Measurements from ENCODE around the gene GUSB. TPM values are rescaled to one million over a fixed set of nuclear protein-coding genes. Genes with fewer than 3 reads are reported as not detected.

Gene GUSB
- total and polyA plus RNA-seq, 9 of the 15 experiments (the other 6 are each of a cell fraction or from before 2014, with no cell fraction given): 22.7 to 102 (median 60.1) TPM

GRCh38 chr7:65980478-65981250 is 1.3 kb downstream of the GUSB start (continued):
- TF ChIP-seq, protein P1, sequence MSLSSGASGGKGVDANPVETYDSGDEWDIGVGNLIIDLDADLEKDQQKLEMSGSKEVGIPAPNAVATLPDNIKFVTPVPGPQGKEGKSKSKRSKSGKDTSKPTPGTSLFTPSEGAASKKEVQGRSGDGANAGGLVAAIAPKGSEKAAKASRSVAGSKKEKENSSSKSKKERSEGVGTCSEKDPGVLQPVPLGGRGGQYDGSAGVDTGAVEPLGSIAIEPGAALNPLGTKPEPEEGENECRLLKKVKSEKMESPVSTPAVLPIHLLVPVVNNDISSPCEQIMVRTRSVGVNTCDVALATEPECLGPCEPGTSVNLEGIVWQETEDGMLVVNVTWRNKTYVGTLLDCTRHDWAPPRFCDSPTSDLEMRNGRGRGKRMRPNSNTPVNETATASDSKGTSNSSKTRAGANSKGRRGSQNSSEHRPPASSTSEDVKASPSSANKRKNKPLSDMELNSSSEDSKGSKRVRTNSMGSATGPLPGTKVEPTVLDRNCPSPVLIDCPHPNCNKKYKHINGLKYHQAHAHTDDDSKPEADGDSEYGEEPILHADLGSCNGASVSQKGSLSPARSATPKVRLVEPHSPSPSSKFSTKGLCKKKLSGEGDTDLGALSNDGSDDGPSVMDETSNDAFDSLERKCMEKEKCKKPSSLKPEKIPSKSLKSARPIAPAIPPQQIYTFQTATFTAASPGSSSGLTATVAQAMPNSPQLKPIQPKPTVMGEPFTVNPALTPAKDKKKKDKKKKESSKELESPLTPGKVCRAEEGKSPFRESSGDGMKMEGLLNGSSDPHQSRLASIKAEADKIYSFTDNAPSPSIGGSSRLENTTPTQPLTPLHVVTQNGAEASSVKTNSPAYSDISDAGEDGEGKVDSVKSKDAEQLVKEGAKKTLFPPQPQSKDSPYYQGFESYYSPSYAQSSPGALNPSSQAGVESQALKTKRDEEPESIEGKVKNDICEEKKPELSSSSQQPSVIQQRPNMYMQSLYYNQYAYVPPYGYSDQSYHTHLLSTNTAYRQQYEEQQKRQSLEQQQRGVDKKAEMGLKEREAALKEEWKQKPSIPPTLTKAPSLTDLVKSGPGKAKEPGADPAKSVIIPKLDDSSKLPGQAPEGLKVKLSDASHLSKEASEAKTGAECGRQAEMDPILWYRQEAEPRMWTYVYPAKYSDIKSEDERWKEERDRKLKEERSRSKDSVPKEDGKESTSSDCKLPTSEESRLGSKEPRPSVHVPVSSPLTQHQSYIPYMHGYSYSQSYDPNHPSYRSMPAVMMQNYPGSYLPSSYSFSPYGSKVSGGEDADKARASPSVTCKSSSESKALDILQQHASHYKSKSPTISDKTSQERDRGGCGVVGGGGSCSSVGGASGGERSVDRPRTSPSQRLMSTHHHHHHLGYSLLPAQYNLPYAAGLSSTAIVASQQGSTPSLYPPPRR (CRISPR knock-in tag; IDR thresholded peaks at IDR 0.05; ENCODE audit: borderline replicate concordance): no peak
- TF ChIP-seq, protein P2, sequence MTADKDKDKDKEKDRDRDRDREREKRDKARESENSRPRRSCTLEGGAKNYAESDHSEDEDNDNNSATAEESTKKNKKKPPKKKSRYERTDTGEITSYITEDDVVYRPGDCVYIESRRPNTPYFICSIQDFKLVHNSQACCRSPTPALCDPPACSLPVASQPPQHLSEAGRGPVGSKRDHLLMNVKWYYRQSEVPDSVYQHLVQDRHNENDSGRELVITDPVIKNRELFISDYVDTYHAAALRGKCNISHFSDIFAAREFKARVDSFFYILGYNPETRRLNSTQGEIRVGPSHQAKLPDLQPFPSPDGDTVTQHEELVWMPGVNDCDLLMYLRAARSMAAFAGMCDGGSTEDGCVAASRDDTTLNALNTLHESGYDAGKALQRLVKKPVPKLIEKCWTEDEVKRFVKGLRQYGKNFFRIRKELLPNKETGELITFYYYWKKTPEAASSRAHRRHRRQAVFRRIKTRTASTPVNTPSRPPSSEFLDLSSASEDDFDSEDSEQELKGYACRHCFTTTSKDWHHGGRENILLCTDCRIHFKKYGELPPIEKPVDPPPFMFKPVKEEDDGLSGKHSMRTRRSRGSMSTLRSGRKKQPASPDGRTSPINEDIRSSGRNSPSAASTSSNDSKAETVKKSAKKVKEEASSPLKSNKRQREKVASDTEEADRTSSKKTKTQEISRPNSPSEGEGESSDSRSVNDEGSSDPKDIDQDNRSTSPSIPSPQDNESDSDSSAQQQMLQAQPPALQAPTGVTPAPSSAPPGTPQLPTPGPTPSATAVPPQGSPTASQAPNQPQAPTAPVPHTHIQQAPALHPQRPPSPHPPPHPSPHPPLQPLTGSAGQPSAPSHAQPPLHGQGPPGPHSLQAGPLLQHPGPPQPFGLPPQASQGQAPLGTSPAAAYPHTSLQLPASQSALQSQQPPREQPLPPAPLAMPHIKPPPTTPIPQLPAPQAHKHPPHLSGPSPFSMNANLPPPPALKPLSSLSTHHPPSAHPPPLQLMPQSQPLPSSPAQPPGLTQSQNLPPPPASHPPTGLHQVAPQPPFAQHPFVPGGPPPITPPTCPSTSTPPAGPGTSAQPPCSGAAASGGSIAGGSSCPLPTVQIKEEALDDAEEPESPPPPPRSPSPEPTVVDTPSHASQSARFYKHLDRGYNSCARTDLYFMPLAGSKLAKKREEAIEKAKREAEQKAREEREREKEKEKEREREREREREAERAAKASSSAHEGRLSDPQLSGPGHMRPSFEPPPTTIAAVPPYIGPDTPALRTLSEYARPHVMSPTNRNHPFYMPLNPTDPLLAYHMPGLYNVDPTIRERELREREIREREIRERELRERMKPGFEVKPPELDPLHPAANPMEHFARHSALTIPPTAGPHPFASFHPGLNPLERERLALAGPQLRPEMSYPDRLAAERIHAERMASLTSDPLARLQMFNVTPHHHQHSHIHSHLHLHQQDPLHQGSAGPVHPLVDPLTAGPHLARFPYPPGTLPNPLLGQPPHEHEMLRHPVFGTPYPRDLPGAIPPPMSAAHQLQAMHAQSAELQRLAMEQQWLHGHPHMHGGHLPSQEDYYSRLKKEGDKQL (CRISPR knock-in tag; IDR thresholded peaks at IDR 0.05; ENCODE audit: borderline replicate concordance): no peak
- TF ChIP-seq RNF2 (IDR thresholded peaks at IDR 0.05) (peak; percentile 53; the same call in 1 of the 2 replicates), ZBED1 (IDR thresholded peaks at IDR 0.05) (no peak), SIX5 (IDR thresholded peaks at IDR 0.05; ENCODE audit: borderline replicate concordance in 1 of 2, insufficient read depth in 1 of 2, low read depth in 1 of 2, low read length in 2 of 2) (no peak), CHD1 (IDR thresholded peaks at IDR 0.05; ENCODE audit: low read length) (no peak), CC2D1A (IDR thresholded peaks at IDR 0.05) (peak; percentile 39; the same call in 1 of the 2 replicates), MEIS2 (IDR thresholded peaks at IDR 0.05; ENCODE audit: partially characterized antibody) (peak; percentile 48), XRCC5 (IDR thresholded peaks at IDR 0.05; ENCODE audit: low read depth, low read length) (no peak), ZNF76 (CRISPR knock-in tag; IDR thresholded peaks at IDR 0.05; ENCODE audit: borderline replicate concordance) (no peak), SUPT5H (IDR thresholded peaks at IDR 0.05) (peak; percentile 69), ETS1 (conservative IDR thresholded peaks at IDR 0.05; ENCODE audit: control insufficient read depth, low read depth, low read length) (peak; percentile 62; the same call in 1 of the 2 replicates), ZNF561 (CRISPR knock-in tag; conservative IDR thresholded peaks at IDR 0.05) (no peak), ZNF778 (CRISPR knock-in tag; IDR thresholded peaks at IDR 0.05) (no peak)

Data from K562 (cell line).